K562 (cell line): ENCODE results near the gene MUSTN1.

Experiments
- EP300 ChIP-seq: IDR thresholded peaks from 2 replicates; pipeline ENCODE4 v1.6.1; 2012; ENCODE audit warnings: low read length, improper control_type of control experiment
- PHF8 ChIP-seq: fragments of 200-600 bp; sonication (generic); IDR thresholded peaks from 2 replicates; pipeline ENCODE4 v1.6.1; 2012; ENCODE audit warnings: mixed run types, mild to moderate bottlenecking, inconsistent platforms, low read length, moderate library complexity, borderline replicate concordance
- POLR2A ChIP-seq: fragments of 450-650 bp; conservative IDR thresholded peaks from 2 replicates; pipeline ENCODE4 v1.6.1; 2016
- POLR2G ChIP-seq: fragments of 200-400 bp; formaldehyde crosslinking; IDR thresholded peaks from 2 replicates; pipeline ENCODE4 v1.6.1; 2017; ENCODE audit warnings: low read depth, mild to moderate bottlenecking, antibody characterized with exemption, low read length, moderate library complexity
- SMAD3 ChIP-seq: fragments of 450-650 bp; formaldehyde crosslinking; conservative IDR thresholded peaks from 2 replicates; pipeline ENCODE4 v1.4.0; 2020; ENCODE audit warnings: mild to moderate bottlenecking
- ZBTB1 ChIP-seq: sonication (generic); formaldehyde crosslinking; IDR thresholded peaks from 2 replicates; pipeline ENCODE4 v1.8.1; 2023; ENCODE audit warnings: missing genetic modification reagents, low read depth, mild to moderate bottlenecking, borderline replicate concordance

- no peak for TF ChIP-seq SMAD3
- TF ChIP-seq POLR2A = no peak
- TF ChIP-seq ZBTB1 (CRISPR knock-in tag) = no peak
- no peak for TF ChIP-seq PHF8
- TF ChIP-seq POLR2G = no peak
- no peak for TF ChIP-seq EP300
Measured at GRCh38 chr3:52811452-52812011, 23.3 kb downstream of the MUSTN1 start.
